MM.1S (cell line): ENCODE results near the gene ANKHD1.

Source experiments
- CTCF ChIP-seq: fragments of 300-600 bp; sonication (generic); IDR thresholded peaks from 2 replicates; pipeline ENCODE4 v1.5.1; 2016; ENCODE audit warnings: antibody characterized with exemption, low read length, mixed read lengths
- EZH2 ChIP-seq: fragments of 300-600 bp; sonication (generic); optimal IDR thresholded peaks from 2 replicates; pipeline ENCODE3; 2017; ENCODE audit warnings: low read depth, mild to moderate bottlenecking, antibody characterized with exemption, low read length, mixed read lengths
- EZH2phosphoT487 ChIP-seq: fragments of 300-600 bp; sonication (generic); IDR thresholded peaks from 2 replicates; pipeline ENCODE4 v1.6.1; 2018; ENCODE audit warnings: antibody characterized with exemption, low read length

- TF ChIP-seq CTCF (no peak), EZH2 (no peak), EZH2phosphoT487 (no peak)
These were observed 169.5 kb downstream of the ANKHD1 start for GRCh38 chr5:140571105-140571504.
